NCI-H774 (cell line): ENCODE results near the gene TMEM259.

Source experiments
- DNase-seq: peaks from one replicate; lab custom pipeline; 2025; lab: John Stamatoyannopoulos, UW

Gene TMEM259

DNA sequence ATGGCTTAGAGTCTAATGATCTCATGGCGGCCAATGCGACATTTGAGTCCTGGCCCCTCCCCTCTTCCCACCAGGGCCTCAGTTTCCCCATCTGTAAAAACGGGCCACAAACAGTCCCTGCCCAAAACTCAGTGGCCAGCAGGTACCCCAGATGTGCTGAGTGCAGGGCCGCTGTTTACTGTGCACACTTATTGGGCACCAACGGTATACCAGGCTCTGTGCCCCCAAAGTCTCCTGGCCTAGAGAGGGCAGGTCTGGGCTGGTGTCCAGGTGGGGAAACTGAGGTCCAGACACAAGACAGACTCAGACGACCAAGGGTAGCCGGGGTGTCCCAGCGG is 60.4 kb downstream of the TMEM259 start:
- no peak for DNase-seq

DNA sequence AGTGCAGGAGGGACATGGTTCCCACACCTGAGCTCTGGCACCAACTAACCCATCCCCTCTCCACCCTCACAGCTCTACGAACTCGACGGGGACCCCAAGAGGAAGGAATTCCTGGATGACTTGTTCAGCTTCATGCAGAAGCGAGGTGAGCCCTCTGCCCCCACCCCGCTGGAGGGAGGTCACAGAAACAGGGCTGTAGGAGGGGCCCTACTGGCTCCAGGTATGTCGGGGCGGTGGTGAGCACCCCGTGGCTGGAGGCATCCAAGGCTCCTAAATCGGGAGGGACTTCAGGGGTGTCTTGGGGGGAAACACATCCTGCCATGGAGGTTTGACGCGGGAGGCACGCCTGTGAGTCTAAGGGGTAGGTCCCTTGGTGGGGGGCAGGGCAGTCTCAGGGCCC is 60.9 kb downstream of the TMEM259 start:
- no peak for DNase-seq
